NCI-H146 (cell line): ENCODE results near the gene NLRP4.

Experiments
- DNase-seq: peaks from one replicate; lab custom pipeline; 2025; lab: John Stamatoyannopoulos, UW

Gene NLRP4

DNA sequence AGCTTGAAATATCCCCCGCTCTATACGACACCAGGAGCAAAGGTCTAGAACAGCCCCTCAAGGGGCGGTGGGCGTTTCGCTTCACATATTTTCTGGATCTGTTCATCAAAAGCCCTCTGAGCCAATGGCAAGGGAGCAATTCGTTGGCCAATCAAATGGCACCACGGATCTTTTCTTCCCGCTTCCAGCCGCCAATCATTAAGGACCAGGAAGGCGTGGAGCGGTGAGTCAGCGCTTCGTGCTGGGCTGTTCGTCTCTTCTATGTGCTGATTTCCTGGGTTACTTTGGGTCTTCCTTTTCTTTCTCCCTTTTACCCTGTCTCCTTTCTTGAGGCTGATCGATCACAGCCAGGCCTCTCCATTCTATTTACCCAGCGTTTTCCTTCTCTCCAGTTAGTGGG lies at the start of gene NLRP4:
TSS of gene NLRP4 (plus strand) at position 201 of the 400 bp plus-strand sequence. CDS start 15,541 bp downstream, outside the sequence.
- peak; percentile 32 for DNase-seq

DNA sequence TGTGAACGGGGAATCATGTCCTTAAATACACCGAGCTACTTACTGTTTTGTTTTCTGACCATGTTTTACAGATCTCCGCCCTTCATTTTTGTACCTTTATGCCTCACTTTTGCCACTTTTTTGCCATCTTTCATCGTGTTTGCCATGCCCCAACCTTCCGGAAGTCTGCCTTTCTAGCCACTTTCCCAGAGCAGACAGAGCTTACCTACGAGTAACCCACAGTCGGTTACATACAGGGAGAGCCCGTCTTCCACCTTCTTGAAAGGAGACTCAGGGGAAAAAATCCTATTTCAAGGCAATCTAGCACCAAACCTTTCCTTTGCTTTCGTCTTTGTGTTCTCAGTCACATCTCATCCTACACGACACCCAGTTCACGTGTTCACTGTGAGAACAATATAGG lies 41.3 kb upstream of the NLRP4 start:
- DNase-seq: no peak

DNA sequence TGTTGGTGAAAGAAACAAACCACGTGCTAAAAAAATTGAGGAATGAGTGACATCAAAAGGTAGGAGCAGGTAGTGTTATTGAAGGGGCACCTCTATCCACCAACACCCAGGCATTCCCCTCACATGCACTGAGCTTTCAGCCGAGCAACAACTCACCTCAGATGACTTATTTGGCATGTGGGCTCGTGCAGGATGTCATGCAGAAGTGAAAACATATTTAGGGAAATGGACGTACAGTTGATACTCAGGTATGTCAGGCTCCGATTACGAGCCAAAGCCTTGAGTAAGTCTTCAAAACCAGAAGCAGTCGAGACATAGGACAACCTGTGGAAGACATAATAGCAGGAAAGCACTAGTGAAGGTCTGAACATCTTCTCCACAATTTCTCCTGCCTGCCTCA lies 34.9 kb upstream of the NLRP4 start:
- DNase-seq: no peak

- DNase-seq: no peak
These were observed 34.1 kb upstream of the NLRP4 start for GRCh38 chr19:55802281-55802680.

DNA sequence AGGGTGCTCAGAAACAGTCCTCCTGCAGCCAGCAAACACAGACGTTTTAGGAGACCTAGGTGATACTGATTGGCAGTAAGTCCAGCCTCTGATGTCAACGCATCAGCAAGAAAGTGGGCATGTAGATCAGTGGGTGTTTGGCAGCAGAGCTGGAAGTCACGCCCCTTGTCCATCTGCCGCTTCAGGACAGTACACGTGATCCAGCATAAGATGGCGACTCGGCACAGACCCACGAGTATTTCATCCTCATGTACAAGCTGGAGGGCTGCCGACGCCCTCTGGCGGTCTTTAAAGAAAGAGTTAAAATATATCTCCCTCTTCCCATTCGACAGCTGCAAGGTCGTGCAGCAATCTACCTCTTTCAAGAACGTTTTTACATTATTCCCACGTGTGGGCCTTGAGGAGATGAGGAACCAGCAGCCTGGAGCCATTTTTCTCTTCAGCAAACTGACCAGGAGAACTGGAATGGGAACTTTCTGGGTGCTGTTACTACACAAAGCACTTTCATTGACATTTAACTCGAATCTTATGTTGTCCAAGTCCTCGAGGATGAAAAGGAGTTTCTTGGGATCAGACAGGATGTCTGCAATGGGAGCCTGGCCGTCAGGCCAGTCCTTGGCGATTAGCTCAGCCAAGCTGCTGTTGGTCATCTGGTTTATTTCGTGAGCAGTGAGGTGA lies 26.8 kb upstream of the NLRP4 start:
- peak; percentile 88 for DNase-seq

DNA sequence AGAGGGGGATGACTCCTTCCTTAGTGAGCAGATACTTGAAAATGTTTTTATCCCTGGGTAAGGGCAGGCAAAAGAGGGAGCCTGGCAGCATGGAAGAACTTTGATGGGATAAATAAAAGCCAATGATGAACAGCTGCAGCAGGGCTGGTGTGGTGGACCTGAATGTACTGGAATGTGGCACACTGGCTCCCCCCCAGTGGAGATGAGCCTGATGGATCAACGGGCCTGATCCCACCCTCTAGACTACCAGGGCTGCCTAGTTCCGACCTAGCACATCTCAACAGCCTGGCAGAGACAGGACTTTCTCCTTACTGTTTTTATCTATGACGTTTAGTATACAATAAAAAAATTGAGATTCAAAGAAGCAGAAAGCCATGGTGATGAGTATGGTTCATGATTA lies 25.0 kb upstream of the NLRP4 start:
- DNase-seq: no peak

DNA sequence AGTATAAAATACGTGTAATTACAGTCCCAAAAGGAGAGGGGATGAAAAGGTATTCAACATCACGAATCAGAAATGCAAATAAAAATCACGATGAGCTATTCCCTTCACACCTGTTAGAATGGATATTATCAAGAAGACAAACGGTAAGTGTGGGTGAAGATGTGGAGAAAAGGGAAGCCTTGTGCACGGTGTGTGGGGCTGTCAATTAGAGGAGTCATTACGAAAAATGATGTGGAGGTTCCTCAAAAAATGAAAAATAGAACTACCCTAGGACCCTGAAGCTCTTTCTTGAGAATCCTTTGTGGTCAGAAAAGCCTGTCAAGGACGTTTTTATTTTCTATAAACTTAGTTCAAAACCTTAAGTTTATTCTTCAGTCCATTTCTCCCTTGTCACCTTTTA lies 23.9 kb upstream of the NLRP4 start:
- DNase-seq: no peak

- no peak for DNase-seq
These were observed 22.4 kb upstream of the NLRP4 start for GRCh38 chr19:55813906-55814305.

GRCh38 chr19:55820037-55820436 lies 16.3 kb upstream of the NLRP4 start:
- DNase-seq: no peak

DNA sequence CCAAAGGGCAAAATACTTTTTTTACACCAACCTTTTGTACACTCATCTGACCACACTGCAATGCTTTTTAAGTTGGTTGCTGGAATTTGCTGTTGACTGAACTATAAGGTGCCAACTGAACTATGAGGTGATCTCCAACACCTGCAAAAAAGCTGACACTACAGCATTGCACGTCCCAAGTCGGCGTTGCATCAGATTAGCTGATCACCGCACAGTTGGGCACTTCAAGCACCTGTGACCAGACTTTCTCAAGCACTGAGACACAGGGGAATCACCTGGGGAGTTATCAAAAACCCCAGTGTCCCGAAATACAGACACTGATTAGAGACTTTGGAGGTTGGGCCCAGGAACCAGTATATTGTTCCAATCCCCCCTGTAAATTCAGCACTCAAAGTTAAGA lies 5.7 kb upstream of the NLRP4 start:
- DNase-seq: no peak

- peak; percentile 6 for DNase-seq
These were observed 4.5 kb upstream of the NLRP4 start, which contains the start of gene NLRP11 for GRCh38 chr19:55831846-55832245. Gene NLRP11 (minus strand): TSS chr19:55831999. CDS start chr19:55818174, 13,825 bp downstream.

- DNase-seq: no peak
These were observed 3.7 kb upstream of the NLRP4 start for GRCh38 chr19:55832676-55833075.

DNA sequence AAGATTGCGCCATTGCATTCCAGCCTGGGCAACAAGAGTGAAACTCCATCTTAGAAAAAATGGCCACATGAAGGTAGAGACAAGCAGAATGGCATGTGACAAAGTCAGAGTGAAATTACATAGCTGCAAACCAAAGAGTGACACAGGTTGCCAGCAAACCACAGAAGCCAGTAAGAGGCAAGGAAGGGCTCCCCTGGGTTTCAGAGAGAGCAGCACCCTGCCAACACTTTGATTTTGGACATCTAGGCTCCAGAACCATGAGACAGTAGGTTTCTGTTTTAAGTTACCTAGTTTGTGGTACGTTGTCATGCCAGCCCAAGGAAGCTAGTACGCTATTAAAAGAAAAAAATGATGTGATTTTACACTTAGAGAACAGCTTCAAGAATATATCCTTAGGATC lies 1.9 kb downstream of the NLRP4 start:
- no peak for DNase-seq

DNA sequence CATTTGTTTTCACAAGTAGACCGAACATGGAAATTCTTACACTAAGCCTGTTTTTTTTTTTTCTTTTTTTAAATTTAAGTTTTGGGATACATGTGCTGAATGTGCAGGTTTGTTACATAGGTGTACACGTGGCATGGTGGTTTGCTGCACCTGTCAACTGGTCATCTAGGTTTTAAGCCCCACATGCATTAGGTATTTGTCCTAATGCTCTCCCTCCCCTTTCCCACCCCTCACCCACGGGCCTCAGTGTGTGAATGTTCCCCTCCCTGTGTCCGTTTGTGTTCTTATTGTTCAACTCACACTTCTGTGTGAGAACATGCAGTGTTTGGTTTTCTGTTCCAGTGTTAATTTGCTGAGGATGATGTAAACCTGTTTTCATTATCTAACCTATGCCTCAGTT lies 2.6 kb downstream of the NLRP4 start:
- no peak for DNase-seq

DNA sequence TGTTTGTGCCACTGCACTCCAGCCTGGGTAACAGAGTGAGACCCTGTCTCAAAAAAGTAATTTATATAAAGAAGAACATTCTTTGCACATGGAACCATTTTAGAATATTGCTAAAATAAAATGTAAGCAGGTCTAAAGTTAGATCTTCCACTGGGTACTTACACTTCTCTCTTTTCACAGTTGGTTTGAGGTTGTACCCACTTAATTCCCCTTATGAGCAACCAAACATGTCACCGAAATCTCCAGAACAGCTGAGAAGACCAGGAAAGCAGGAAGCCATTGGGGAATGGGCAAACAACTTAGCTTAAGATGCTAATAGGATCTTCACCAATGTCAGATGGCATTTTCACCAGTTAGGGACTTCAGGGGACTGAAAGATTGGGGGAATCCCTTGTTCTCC lies 18.8 kb downstream of the NLRP4 start:
- DNase-seq: no peak

DNA sequence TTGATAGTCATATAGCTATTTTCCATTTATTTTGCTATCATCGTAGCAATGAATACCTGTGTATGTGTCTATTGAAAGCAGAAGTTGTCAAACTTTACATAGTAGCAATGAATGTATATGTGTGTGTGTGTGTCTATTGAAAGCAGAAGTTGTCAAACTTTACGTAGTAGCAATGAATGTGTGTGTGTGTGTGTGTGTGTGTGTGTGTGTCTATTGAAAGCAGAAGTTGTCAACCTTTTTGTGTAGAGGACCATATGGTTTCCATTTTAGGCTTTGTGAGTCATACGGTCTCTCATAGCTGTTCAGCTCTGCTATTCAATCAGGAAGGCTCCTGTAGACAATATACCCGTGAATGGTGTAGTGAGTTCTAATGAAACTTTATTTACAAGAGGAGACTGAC lies 20.8 kb downstream of the NLRP4 start:
- DNase-seq: no peak

GRCh38 chr19:55857974-55858373 lies 21.6 kb downstream of the NLRP4 start:
- DNase-seq: no peak

- no peak for DNase-seq
These were observed 22.1 kb downstream of the NLRP4 start for GRCh38 chr19:55858401-55858800.

DNA sequence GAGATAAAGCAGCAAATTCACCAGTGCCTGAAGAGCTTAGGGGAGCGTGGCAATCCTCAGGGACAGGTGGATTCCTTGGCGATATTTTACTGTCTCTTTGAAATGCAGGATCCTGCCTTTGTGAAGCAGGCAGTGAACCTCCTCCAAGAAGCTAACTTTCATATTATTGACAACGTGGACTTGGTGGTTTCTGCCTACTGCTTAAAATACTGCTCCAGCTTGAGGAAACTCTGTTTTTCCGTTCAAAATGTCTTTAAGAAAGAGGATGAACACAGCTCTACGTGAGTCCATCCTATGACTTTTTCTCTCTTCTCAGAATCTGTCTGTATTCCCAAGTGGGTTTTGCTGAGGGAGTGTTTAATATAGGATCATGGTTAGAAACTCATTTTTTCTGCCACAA lies 22.6 kb downstream of the NLRP4 start:
- DNase-seq: no peak

DNA sequence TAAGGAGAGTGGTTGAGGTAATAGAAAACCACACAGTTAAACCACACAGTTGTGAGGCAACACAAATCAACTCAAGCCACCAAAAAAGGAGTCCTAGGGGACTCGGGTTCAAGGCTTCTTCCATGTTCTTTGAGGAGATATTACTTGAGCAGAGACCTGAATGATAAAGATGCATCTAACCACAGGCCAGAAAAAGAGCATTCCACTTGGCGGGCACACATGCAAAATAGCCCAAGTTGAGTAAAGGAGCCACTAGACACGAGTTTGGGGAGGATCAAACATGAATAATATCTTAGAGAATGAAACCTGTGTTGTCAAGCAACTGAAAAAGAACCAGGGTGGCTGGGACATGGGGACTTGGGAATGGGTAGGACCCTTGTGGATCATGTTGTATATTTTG lies 30.2 kb downstream of the NLRP4 start:
- DNase-seq: no peak

DNA sequence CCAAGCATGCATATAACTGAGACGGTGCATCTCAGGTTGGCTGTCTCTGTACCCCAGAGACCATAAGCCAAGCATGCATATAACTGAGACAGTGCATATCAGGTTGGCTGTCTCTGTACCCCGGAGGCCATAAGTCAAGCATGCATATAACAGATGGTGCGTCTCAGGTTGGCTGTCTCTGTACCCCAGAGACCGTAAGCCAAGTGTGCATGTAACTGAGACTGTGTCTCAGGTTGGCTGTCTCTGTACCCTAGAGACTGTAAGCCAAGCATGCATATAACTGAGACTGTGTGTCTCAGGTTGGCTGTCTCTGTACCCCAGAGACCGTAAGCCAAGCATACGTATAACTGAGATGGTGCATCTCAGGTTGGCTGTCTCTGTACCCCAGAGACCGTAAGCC lies 30.8 kb downstream of the NLRP4 start:
- no peak for DNase-seq

- no peak for DNase-seq
These were observed 34.4 kb downstream of the NLRP4 start for GRCh38 chr19:55870736-55871135.

DNA sequence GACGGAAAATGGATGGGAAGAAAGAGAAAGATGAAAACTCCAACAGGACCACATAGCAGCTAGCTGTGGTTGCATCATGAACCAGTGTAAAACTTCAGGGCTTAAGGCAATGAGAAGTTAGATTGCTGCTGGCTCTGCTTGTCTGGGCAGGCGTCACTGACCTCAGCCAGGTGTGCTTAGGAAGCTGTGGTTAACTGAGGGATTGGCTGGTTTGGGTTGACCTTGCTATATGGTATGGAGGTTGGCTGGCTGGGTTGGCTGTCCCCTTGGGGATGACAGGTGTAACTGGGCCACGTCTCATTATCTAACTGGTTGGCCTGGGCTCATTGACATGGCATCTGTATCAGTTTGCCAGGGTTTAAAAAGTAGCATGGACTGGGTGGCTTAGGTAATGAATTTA lies 40.9 kb downstream of the NLRP4 start:
- DNase-seq: no peak

DNA sequence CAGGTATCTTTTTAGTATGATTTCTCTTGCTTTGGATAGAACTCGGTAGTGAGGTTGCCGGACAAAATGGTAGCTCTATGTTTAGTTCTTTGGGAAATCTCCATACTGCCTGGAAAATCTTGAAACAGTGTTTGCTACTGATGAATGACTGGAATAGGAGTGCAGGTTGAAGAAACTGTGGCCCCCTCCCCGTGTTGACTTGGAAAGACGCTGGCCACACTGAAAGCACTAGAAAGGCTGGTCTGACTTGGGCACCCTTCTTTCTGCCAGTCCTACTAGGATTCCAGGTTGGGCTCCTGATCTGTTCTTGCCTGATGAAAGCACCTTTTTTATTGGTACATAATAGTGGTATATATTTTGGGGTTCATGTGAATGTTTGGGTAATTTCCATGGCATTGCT lies 46.3 kb downstream of the NLRP4 start:
- DNase-seq: no peak
